PC-3 (cell line): ENCODE measurements around the gene EXD3. TPM values are rescaled to one million over a fixed set of nuclear protein-coding genes. Genes with fewer than 3 reads are reported as not detected.

Source experiments
- ATAC-seq: fragments of 200-7000 bp; cut with Tn5 transposase; 2 replicates; pipeline ENCODE4 v1.9.1; 2020; ENCODE audit warnings: mild to moderate bottlenecking, moderate library complexity
- BruUV-seq: library from RNA; stranded (reverse); fragments of 400-500 nt; replicated peaks from 2 replicates; lab custom pipeline; 2021; lab: Mats Ljungman, UMichigan
- CTCF ChIA-PET: fragments of 300-600 bp; sonication (Branson Sonifier 250); formaldehyde crosslinking; loops from one replicate; lab custom pipeline; 2022; ENCODE audit warnings: antibody characterized with exemption; lab: Charles Lee
- POLR2A ChIA-PET: fragments of 300-600 bp; sonication (Branson Sonifier 250); formaldehyde crosslinking; loops from one replicate; lab custom pipeline; 2022; ENCODE audit warnings: antibody characterized with exemption; ENCODE audit not compliant: unreplicated experiment; lab: Charles Lee
- DNase-seq: peaks from one replicate; pipeline ENCODE4 v3.0.0-alpha.2; 2015
- H2AFZ ChIP-seq: fragments of 300-600 bp; sonication (generic); 2 replicates; pipeline ENCODE4 v1.6.0; 2016; ENCODE audit warnings: antibody characterized with exemption, low read length
- H3F3A ChIP-seq: fragments of 300-600 bp; sonication (generic); one replicate; pipeline ENCODE4 v1.6.0; 2017; ENCODE audit warnings: antibody characterized with exemption, low read length, control low read depth, mild to moderate bottlenecking; ENCODE audit not compliant: unreplicated experiment
- H3K27ac ChIP-seq: fragments of 300-600 bp; sonication (generic); 2 replicates; pipeline ENCODE4 v1.5.1; 2016; ENCODE audit warnings: mild to moderate bottlenecking, low read length
- H3K27me3 ChIP-seq: fragments of 300-600 bp; sonication (generic); 2 replicates; pipeline ENCODE4 v1.6.1; 2016; ENCODE audit warnings: low read length, mixed read lengths
- H3K36me3 ChIP-seq: fragments of 300-600 bp; sonication (generic); 2 replicates; pipeline ENCODE4 v1.6.1; 2016; ENCODE audit warnings: low read depth, mixed run types, low read length, mixed read lengths
- H3K4me1 ChIP-seq: fragments of 300-600 bp; sonication (generic); 2 replicates; pipeline ENCODE4 v1.5.1; 2016; ENCODE audit warnings: low read length; ENCODE audit not compliant: insufficient read depth
- H3K4me2 ChIP-seq: fragments of 300-600 bp; sonication (generic); 2 replicates; pipeline ENCODE4 v1.6.0; 2016; ENCODE audit warnings: low read length
- H3K4me3 ChIP-seq: fragments of 300-600 bp; sonication (generic); 2 replicates; pipeline ENCODE4 v1.5.1; 2016; ENCODE audit warnings: mild to moderate bottlenecking, low read length, mixed read lengths
- H3K79me2 ChIP-seq: fragments of 300-600 bp; sonication (generic); 2 replicates; pipeline ENCODE4 v1.6.1; 2017; ENCODE audit warnings: low read length, mixed read lengths
- H3K9ac ChIP-seq: fragments of 300-600 bp; sonication (generic); 2 replicates; pipeline ENCODE4 v1.6.0; 2016; ENCODE audit warnings: mild to moderate bottlenecking, low read length
- H3K9me2 ChIP-seq: fragments of 300-600 bp; sonication (generic); replicated peaks from 2 replicates; pipeline ENCODE4 v1.6.1; 2016; ENCODE audit warnings: mixed run types, low read length, mixed read lengths
- H3K9me3 ChIP-seq: fragments of 300-600 bp; sonication (generic); 2 replicates; pipeline ENCODE4 v1.6.1; 2016; ENCODE audit warnings: low read length, mixed read lengths
- H4K20me1 ChIP-seq: fragments of 300-600 bp; sonication (generic); 2 replicates; pipeline ENCODE4 v1.6.1; 2016; ENCODE audit warnings: low read length, mixed read lengths
- EZH2 ChIP-seq: fragments of 300-600 bp; sonication (generic); IDR thresholded peaks from one replicate; pipeline ENCODE4 v1.6.1; 2017; ENCODE audit warnings: antibody characterized with exemption, mild to moderate bottlenecking, low read length; ENCODE audit not compliant: unreplicated experiment
- EZH2phosphoT487 ChIP-seq: fragments of 300-600 bp; sonication (generic); IDR thresholded peaks from 2 replicates; pipeline ENCODE4 v1.6.1; 2018; ENCODE audit warnings: mild to moderate bottlenecking, antibody characterized with exemption, low read length, borderline replicate concordance
- intact Hi-C: fragments of 100-400 bp; cut with micrococcal nuclease; formaldehyde crosslinking; loops from 2 replicates; pipeline ENCODE4 v1.9.0; 2023
- total RNA-seq: library from RNA; depleted of rRNA; stranded (reverse); fragments of >200 nt; gene quantifications from 2 replicates; pipeline ENCODE4 v1.2.3, GENCODE V29; 2014
- TF ChIP-seq, protein P1 (sequence below): fragments of 300-600 bp; sonication (generic); conservative IDR thresholded peaks from 2 replicates; pipeline ENCODE4 v1.5.1; 2017; ENCODE audit warnings: antibody characterized with exemption, low read depth, mild to moderate bottlenecking, low read length

EXD3 gene
- total RNA-seq, 1 experiment from 2014 or later, result 1.9 TPM

- no TSS peak for BruUV-seq
- Histone ChIP-seq H3K4me3 (no peak overlapping the region), H3K27ac (no peak overlapping the region), H3K4me2 (no peak overlapping the region), H3K4me1 (no peaks in the 10 kb centered on the region), H3K9ac (no peak overlapping the region), H3K36me3 (no peaks in the 10 kb centered on the region), H4K20me1 (no peaks in the 10 kb centered on the region), H3F3A (no peaks in the 10 kb centered on the region), H3K27me3 (no peaks in the 10 kb centered on the region), H2AFZ (no peak overlapping the region), H3K9me3 (no peaks in the 10 kb centered on the region), H3K79me2 (no peaks in the 10 kb centered on the region), H3K9me2 (no peaks in the 10 kb centered on the region)
- ChIA-PET CTCF (no interaction called here), POLR2A (interaction anchor here (0.6 kb wide), 2 partner anchors 111 to 221 kb away, joined by 4 to 5 read pairs; no protein-coding TSS in a partner anchor)
- DNase-seq, result no peak
- no peak for ATAC-seq
- no peak for TF ChIP-seq EZH2
- intact Hi-C loops, result no loop called here
Observed at GRCh38 chr9:137370865-137371520, 52.0 kb downstream of the EXD3 start.

DNA sequence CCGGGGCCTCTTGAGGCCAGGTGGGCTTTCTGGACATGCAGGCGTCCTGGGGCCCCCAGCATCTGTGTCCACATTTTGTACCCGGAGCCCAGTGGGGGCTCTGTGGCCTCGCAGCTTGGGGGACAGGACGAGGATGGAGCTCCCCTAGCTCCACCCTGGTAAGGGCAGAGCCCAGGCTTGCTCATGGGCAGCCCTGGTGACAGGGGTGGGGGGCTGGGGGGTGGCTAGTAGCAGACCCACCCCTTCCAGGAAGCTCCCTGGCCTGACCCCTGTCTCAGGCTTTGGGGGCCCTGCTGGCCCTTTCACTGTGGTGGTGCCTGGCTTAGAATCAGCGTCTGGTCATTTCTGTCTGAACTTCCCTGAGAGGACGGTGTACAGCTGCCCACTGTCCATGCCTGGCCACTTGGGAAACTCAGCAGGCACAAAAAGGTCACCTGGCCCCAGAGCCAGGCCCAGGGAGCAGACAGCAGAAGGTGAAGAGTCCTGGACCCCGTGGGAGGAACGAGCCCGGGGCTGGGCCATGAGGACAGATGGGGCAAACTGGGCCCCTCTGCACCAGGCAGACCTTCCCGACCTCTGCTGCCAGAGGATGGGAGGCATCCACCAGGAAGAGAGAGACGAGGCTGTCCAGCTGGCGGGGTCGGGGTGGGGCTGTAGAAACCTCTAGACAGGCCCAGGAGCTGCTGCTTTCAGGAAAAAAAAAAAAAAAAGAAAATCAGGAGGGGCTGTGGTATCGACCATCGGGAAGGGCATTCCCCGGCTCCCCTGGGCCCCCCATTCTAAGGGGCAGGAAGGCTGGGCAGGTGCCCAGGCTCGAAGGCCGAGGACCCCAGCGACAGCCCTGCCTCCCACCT lies 52.8 kb downstream of the EXD3 start:
- Histone ChIP-seq H2AFZ (no peak overlapping the region), H3K9me3 (no peaks in the 10 kb centered on the region), H4K20me1 (no peaks in the 10 kb centered on the region), H3K36me3 (no peaks in the 10 kb centered on the region), H3K4me1 (no peaks in the 10 kb centered on the region), H3F3A (no peaks in the 10 kb centered on the region), H3K79me2 (no peaks in the 10 kb centered on the region), H3K27ac (no peak overlapping the region), H3K27me3 (no peaks in the 10 kb centered on the region), H3K4me2 (no peak overlapping the region), H3K9ac (no peak overlapping the region), H3K9me2 (no peaks in the 10 kb centered on the region), H3K4me3 (no peak overlapping the region)
- DNase-seq, result no peak
- TF ChIP-seq, protein P1, sequence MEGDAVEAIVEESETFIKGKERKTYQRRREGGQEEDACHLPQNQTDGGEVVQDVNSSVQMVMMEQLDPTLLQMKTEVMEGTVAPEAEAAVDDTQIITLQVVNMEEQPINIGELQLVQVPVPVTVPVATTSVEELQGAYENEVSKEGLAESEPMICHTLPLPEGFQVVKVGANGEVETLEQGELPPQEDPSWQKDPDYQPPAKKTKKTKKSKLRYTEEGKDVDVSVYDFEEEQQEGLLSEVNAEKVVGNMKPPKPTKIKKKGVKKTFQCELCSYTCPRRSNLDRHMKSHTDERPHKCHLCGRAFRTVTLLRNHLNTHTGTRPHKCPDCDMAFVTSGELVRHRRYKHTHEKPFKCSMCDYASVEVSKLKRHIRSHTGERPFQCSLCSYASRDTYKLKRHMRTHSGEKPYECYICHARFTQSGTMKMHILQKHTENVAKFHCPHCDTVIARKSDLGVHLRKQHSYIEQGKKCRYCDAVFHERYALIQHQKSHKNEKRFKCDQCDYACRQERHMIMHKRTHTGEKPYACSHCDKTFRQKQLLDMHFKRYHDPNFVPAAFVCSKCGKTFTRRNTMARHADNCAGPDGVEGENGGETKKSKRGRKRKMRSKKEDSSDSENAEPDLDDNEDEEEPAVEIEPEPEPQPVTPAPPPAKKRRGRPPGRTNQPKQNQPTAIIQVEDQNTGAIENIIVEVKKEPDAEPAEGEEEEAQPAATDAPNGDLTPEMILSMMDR, result no peak
- TF ChIP-seq EZH2phosphoT487, result no peak
- TF ChIP-seq EZH2, result no peak
- no peak for ATAC-seq
- intact Hi-C loops, result no loop called here
- no TSS peak for BruUV-seq
- CTCF ChIA-PET, result no interaction called here
- POLR2A ChIA-PET, result interaction anchor here (0.6 kb wide), 2 partner anchors 112 to 220 kb away, joined by 4 to 5 read pairs; no protein-coding TSS in a partner anchor

GRCh38 chr9:137369061-137369787 lies 53.7 kb downstream of the EXD3 start:
- no peaks in the 10 kb centered on the region for H3K9me3 ChIP-seq
- H3K79me2 ChIP-seq, result no peaks in the 10 kb centered on the region
- H4K20me1 ChIP-seq, result no peaks in the 10 kb centered on the region
- no peaks in the 10 kb centered on the region for H3K9me2 ChIP-seq
- intact Hi-C loops, result no loop called here
- no peaks in the 10 kb centered on the region for H3F3A ChIP-seq
- BruUV-seq, result no TSS peak
- no peaks in the 10 kb centered on the region for H3K4me1 ChIP-seq
- no peak overlapping the region for H2AFZ ChIP-seq
- H3K36me3 ChIP-seq, result no peaks in the 10 kb centered on the region
- ATAC-seq (no peak), DNase-seq (no peak)
- POLR2A ChIA-PET, result no interaction called here
- TF ChIP-seq, protein P1, result no peak
- TF ChIP-seq EZH2, result no peak
- no peak for TF ChIP-seq EZH2phosphoT487
- no peak overlapping the region for H3K4me3 ChIP-seq
- no peak overlapping the region for H3K4me2 ChIP-seq
- CTCF ChIA-PET, result no interaction called here
- no peak overlapping the region for H3K9ac ChIP-seq
- no peak overlapping the region for H3K27ac ChIP-seq
- no peaks in the 10 kb centered on the region for H3K27me3 ChIP-seq
